Measurements from ENCODE around the gene LRFN2. TPM values are rescaled to one million over a fixed set of nuclear protein-coding genes. Genes with fewer than 3 reads are reported as not detected.

LRFN2 gene
- total and polyA plus RNA-seq, 2 of the 8 experiments (the other 6 are each of a cell fraction or from before 2014, with no cell fraction given) = 2.3 TPM

DNA sequence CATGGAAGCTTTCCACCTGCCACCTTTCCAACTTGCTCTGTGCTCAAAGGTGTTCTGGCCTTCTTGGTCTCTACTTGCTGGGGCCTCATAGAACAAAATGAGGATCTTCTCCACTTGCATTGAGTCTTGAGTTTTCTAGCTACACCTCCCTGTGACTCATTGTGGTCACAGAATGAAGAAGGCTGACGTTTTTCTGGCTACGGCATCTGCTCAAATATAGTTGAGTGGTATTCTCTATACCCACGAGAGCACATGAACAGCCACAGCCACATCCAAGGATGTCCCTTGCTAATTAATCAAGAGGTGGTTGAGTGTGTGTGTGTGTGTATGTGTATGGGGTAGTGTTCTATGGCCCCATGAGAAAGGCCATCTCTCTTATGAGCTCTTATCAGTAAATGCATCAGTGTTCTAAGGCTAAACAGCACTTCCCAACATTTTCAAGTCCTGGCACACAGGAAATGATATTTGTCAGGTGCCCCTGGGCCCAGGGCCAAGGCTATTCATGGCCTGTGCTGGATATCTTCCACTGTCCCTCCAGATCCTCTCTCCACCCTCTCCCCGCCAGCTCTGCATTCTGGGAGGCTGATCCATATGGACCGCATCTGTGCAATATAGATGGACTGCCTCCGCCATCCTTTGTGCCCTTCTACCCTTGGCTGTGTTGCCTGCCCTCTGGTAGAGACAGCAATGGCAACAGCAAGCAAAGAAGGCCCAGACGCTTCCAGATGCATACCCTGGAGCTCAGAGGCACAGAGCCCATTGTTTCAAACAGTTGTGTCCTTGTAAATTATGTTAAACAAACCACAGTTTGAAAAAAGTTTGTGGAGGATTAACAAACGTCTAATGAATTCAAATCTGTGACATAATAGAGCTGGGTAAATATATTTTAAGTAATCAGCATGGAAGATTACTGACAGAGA, 150.2 kb downstream of the LRFN2 start:
- WGBS, 2 experiments (ENCODE audit: extremely low coverage in 1 of 2, insufficient coverage in 1 of 2, insufficient read length in 1 of 2, insufficient replicate concordance in 2 of 2, low coverage in 1 of 2, low lambda C conversion rate in 2 of 2, missing lambda C conversion rate in 1 of 2) = 87% methylated on average over 8 of the region's 8 CpGs; no CpG with 5 or more reads in 1 of the 2 experiments
- Histone ChIP-seq H4K20me1 (replicated peaks in 1 of 2; ENCODE audit: control insufficient read depth in 1 of 2, insufficient read depth in 2 of 2, low read length in 2 of 2) (no peaks in the 10 kb centered on the region), H2AFZ (ENCODE audit: low read length) (no peak overlapping the region), H3K79me2 (ENCODE audit: control insufficient read depth in 1 of 2, insufficient read depth in 2 of 2, low read length in 2 of 2) (no peaks in the 10 kb centered on the region), H3K9me3 (ENCODE audit: insufficient read depth in 2 of 2, low read depth in 1 of 2, low read length in 1 of 2) (peaks cover 5 to 10% of the 10 kb centered on the region in 2 experiments), H2BK15ac (ENCODE audit: low read length) (no peak overlapping the region), H3K27me3 (replicated peaks in 1 of 4; ENCODE audit: control insufficient read depth in 3 of 4, extremely low read depth in 1 of 4, insufficient read depth in 3 of 4, low read length in 3 of 4) (no peaks in the 10 kb centered on the region), H2BK20ac (ENCODE audit: low read length) (no peak overlapping the region), H3K27ac (ENCODE audit: low read depth, low read length) (no peak overlapping the region), H3K23ac (ENCODE audit: insufficient read length) (no peak overlapping the region), H3K79me1 (ENCODE audit: low read depth, low read length) (no peaks in the 10 kb centered on the region), H4K91ac (replicated peaks; ENCODE audit: insufficient read length, low read length) (no peak overlapping the region), H2BK120ac (replicated peaks; ENCODE audit: low read depth, low read length) (no peak overlapping the region), H3K4me3 (ENCODE audit: extremely low read depth in 1 of 4, insufficient read depth in 2 of 4, low read depth in 3 of 4, low read length in 4 of 4) (no peak overlapping the region), H3K18ac (ENCODE audit: extremely low read depth, low read length) (no peak overlapping the region), H3K36me3 (ENCODE audit: control insufficient read depth in 2 of 4, insufficient read depth in 4 of 4, low read length in 3 of 4) (no peaks in the 10 kb centered on the region), H3K23me2 (ENCODE audit: low read depth, low read length) (peaks cover under 1% of the 10 kb centered on the region; the same call in 1 of the 2 replicates), H2BK5ac (ENCODE audit: low read depth, low read length) (no peak overlapping the region), H3K14ac (ENCODE audit: insufficient read length) (no peak overlapping the region), H2BK12ac (ENCODE audit: low read depth, low read length) (no peak overlapping the region), H4K8ac (ENCODE audit: extremely low read depth, insufficient read depth, low read length) (no peak overlapping the region), H3K4ac (replicated peaks; ENCODE audit: insufficient read length, low read depth, low read length) (no peak overlapping the region), H2AK5ac (ENCODE audit: low read depth, low read length) (no peak overlapping the region), H3K4me2 (ENCODE audit: insufficient read depth in 1 of 2, low read depth in 2 of 2, low read length in 2 of 2) (no peak overlapping the region), H3K9ac (replicated peaks in 1 of 4; ENCODE audit: extremely low read depth in 1 of 4, low read depth in 3 of 4, low read length in 3 of 4) (no peak overlapping the region), H3K56ac (replicated peaks; ENCODE audit: insufficient read length, low read depth, low read length) (no peak overlapping the region), H3K4me1 (replicated peaks in 1 of 4; ENCODE audit: control insufficient read depth in 3 of 4, insufficient read depth in 4 of 4, low read length in 3 of 4) (peaks cover 0 to 2% (median 0%) of the 10 kb centered on the region in 4 experiments; a peak in 1 of 7 replicates), H4K5ac (ENCODE audit: insufficient read length, low read depth, low read length) (no peak overlapping the region)
- no peak for FAIRE-seq
- no peak for DNase-seq (ENCODE audit: low read depth in 1 of 2, low spot score in 2 of 2)
- POLR2A ChIA-PET (ENCODE audit: partially characterized antibody) = interaction anchor here (0.9 kb wide), 1 partner anchor 8 kb away, joined by 3 read pairs; no protein-coding TSS in a partner anchor
- CTCF ChIA-PET (ENCODE audit: partially characterized antibody) = interaction anchor here (1.0 to 1.9 kb wide), 6 partner anchors 23 to 139 kb away, joined by 3 to 5 read pairs (median 4); no protein-coding TSS in a partner anchor
- TF ChIP-seq TAF7 (optimal IDR thresholded peaks at IDR 0.05; ENCODE audit: borderline replicate concordance, low read depth, low read length) (no peak), ASH2L (IDR thresholded peaks at IDR 0.05; ENCODE audit: low read length) (no peak), CBX8 (IDR thresholded peaks at IDR 0.05; ENCODE audit: borderline replicate concordance, low read depth, low read length) (no peak)
- TF ChIP-seq, protein P1, sequence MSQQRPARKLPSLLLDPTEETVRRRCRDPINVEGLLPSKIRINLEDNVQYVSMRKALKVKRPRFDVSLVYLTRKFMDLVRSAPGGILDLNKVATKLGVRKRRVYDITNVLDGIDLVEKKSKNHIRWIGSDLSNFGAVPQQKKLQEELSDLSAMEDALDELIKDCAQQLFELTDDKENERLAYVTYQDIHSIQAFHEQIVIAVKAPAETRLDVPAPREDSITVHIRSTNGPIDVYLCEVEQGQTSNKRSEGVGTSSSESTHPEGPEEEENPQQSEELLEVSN (IDR thresholded peaks at IDR 0.05) = no peak

All from H1 (cell line).